AG10803 (cell line): ENCODE data around the gene PFKFB4.

Experiments
- DNase-seq: peaks from one replicate; pipeline ENCODE4 v3.0.0; 2010; ENCODE audit warnings: low read depth
- H3K4me3 ChIP-seq: 2 replicates; pipeline ENCODE4 v1.5.1; 2011; ENCODE audit warnings: mild to moderate bottlenecking, low read length, control low read depth
- CTCF ChIP-seq: conservative IDR thresholded peaks from 2 replicates; pipeline ENCODE4 v1.5.1; 2011; ENCODE audit warnings: mild to moderate bottlenecking, low read length, control low read depth, inconsistent platforms

PFKFB4 gene

GRCh38 chr3:48584836-48585235 is 28.2 kb upstream of the PFKFB4 start:
- TF ChIP-seq CTCF: no peak
- no peak overlapping the region for H3K4me3 ChIP-seq
- no peak for DNase-seq

- no peak overlapping the region for H3K4me3 ChIP-seq
Observed at GRCh38 chr3:48581621-48582481, 25.2 kb upstream of the PFKFB4 start.

GRCh38 chr3:48576647-48577046 is 20.0 kb upstream of the PFKFB4 start:
- H3K4me3 ChIP-seq: no peak overlapping the region
- no peak for DNase-seq
- no peak for TF ChIP-seq CTCF

More at GRCh38 chr3:48581621-48582481, 25.2 kb upstream of the PFKFB4 start:
- no peak for TF ChIP-seq CTCF
- DNase-seq: no peak

- H3K4me3 ChIP-seq: no peak overlapping the region
- TF ChIP-seq CTCF: no peak
- no peak for DNase-seq
Observed at GRCh38 chr3:48575366-48575765, 18.8 kb upstream of the PFKFB4 start.

- TF ChIP-seq CTCF: no peak
- no peak overlapping the region for H3K4me3 ChIP-seq
- no peak for DNase-seq
Observed at GRCh38 chr3:48573973-48574585, 17.5 kb upstream of the PFKFB4 start.

- no peak for DNase-seq
- H3K4me3 ChIP-seq: no peak overlapping the region
- TF ChIP-seq CTCF: no peak
Observed at GRCh38 chr3:48572517-48572916, 15.9 kb upstream of the PFKFB4 start.

GRCh38 chr3:48571938-48572337 is 15.3 kb upstream of the PFKFB4 start:
- H3K4me3 ChIP-seq: no peak overlapping the region
- no peak for TF ChIP-seq CTCF

More at GRCh38 chr3:48571938-48572337, 15.3 kb upstream of the PFKFB4 start:
- no peak for DNase-seq
